HG02943 (cell line): Measurements from ENCODE around the gene CDC7.
"Not testable (repeated sequence)": the region's sequence is repeated elsewhere in the genome, so short reads cannot be mapped to it uniquely, and the experiment has no call there.

ENCODE experiments used
- ATAC-seq: cut with Tn5 transposase; IDR thresholded peaks from one replicate; pipeline ENCODE4 v1.9.1; 2021; ENCODE audit warnings: mild to moderate bottlenecking, low read depth, moderate library complexity; ENCODE audit not compliant: unreplicated experiment

Gene CDC7

DNA sequence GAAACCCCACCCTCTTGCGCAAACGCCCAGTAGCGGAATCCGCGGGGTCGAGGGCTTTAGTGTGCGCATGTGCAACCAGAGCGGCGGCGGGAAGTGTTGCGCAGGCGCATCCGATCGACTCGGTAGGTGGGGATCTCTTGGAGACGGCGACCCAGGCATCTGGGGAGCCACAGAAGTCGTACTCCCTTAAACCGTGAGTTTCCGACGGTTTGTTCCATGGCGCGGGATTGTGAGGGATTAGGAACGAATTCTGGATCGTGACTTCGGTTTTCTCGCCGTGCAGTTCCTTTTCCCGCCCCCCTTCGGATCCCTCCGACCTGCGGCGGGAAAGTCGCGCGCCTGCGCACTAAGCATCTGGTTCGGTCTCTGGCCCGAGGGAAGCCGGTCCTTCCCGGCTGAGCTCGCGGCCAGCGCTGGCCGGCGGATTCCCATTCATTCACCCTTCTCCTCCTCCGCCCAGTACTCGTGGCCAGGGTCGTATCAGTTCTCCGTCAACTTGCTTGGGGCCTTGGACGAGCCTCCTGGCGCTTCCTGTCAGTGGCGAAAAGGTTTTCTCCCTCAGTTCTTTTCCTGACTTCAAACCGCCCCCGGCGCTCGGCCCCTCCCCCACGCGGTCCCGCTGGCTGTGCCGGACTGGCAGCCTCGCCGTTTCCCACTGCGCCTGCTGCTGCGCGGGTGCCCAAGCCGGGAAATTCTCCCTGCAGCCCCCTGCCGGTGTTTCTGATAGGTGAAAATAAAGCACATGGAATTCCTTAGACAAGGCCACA, at the start of gene CDC7:
TSS of gene CDC7 (plus strand) at position 96 of the 767 bp plus-strand sequence. CDS start 866 bp downstream, outside the sequence.
- peak; percentile 75 for ATAC-seq

- no peak for ATAC-seq
Measured at GRCh38 chr1:91454136-91454535, 46.5 kb upstream of the CDC7 start.

- ATAC-seq: no peak
Measured at GRCh38 chr1:91455334-91455733, 45.3 kb upstream of the CDC7 start.

- ATAC-seq: no peak
Measured at GRCh38 chr1:91455896-91456295, 44.8 kb upstream of the CDC7 start.

- ATAC-seq: not testable (repeated sequence)
Measured at GRCh38 chr1:91465350-91465749, 35.3 kb upstream of the CDC7 start.

- ATAC-seq: no peak
Measured at GRCh38 chr1:91476533-91477217, 24.0 kb upstream of the CDC7 start.

GRCh38 chr1:91487469-91487868, 13.2 kb upstream of the CDC7 start:
- ATAC-seq: no peak

DNA sequence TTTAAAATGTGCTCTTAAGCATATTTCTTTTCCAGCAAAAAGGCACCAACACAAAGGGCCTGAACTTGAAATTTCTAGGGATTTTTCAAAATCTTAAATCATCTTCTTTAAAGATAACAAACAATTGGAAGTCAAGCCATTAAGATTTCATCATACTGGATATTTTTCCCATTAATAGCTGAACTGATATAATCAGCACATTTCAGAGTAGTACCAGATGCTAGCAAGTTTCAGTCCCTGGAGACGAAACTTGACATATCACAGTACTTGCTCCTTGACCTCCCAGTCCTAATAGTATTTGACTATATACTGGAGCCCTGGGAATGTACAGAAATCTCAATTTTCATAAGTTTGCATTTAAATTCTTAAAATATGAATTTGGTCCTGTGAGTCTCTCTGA, 10.2 kb upstream of the CDC7 start:
- ATAC-seq: no peak

GRCh38 chr1:91498035-91498434, 2.6 kb upstream of the CDC7 start:
- no peak for ATAC-seq

DNA sequence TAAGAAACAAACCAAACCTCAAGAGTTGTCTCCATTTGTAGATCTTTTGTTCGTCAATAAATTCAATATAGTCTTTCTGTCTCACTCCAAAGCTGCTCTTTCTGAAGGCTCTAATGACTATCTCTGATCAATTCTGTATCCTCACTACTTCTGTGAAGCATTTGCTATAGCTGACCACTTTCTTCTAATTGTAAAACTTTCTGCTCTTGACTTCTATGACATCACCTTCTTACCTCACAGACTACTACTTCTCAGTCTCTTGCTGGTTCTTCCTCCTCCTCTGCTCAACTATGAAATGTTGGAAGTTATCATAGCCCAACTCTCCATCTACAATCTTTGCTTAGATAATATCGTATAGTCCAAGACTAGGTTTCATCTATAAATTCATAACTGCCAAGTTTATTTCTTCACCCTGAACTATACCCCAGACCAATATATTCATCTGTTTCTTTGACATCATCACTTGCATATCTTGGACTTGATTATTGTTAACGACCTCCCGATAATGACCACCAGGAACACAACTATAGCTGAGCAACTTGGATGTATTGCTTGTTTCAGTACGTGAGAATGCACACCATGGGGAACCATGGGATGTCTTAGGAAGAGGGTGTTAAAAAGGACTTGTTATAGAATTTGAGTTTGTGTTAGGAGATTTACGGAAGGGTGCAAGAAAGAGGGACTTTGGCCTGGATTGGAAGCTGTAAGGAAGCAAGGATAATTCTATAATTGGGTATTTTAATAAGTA, 2.0 kb upstream of the CDC7 start:
- no peak for ATAC-seq

GRCh38 chr1:91499346-91499745, 1.3 kb upstream of the CDC7 start:
- no peak for ATAC-seq

DNA sequence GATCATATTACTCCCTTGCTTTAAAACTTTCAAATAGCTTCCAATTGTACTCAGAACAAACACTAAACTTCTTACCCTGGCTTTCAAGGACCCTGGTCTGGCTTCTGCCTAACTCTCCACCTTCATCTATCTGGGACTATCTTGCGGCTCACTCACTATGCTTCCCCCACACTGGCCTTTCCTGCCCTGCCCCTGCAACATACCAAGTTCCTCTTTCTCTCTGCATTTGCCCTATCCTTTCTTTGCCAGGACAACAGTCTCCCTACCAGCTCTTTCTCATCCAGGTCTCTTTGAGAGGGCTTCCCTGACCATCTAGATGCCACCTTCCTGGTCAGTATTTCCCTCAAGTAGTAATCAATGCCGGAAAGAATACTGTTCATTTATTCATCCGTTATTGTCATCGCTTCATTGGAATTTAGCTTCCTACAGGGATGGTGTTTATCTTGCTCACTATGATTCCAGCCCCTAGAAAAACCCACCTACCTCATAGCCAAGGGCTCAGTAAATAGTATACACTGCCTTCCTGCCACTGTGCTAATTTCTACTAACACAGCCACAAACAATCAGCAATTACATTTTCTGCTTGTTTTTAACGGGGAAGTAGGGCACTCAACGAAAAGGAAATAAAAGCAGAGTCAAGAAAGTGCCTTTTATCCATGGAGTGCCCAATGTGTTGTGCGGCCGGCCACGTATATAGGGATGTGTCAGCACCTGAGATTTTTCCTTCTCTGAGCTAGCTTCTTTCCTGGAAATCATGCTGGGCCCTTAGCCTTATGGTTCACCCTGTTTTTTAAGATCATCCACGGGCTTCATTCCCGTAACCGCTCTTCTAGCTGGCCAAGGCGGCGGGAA, 521 bp upstream of the CDC7 start:
- ATAC-seq: peak; percentile 18

DNA sequence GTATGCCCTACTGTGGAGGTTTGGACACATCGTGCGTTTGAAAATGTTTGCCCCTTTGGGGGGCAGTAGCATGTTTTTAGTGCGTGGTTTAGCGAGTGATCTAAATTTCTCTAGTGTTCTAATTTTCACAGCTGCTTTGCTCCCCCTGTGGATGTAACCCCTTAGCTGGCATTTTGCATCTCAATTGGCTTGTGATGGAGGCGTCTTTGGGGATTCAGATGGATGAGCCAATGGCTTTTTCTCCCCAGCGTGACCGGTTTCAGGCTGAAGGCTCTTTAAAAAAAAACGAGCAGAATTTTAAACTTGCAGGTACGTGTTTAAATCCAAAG, 836 bp downstream of the CDC7 start:
- peak; percentile 15 for ATAC-seq

DNA sequence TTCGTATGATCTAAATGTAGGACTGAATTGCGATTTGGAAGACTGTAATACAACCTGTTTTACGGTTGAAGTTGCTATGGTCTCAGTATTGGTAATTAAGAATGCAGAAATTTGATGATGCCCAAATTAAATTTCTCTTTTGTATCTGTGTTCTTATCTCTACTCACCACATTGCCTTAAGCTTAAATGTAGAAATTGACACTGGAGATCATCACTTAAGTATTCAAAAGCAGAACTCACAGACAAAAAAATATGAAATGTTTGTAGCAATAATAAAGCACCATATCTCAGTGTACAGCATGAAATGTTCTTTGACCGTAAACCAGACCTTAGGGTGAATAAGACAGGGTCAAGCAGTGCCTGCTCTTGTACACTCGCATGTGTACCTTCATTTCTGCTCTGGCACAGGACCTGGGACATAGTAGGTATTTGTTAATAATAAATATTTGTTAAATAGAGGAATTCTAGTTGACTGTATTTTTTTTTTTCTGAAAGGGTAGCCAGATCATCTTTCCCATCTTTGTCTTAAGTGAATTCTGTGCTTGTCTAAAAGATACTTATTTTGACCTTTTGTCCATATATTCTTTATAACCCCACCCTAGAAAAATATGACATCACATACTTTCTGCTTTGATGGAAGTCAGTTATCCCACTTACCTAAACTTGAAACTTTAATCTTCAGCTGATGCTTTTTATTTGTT, 1.5 kb downstream of the CDC7 start:
- ATAC-seq: no peak

- ATAC-seq: no peak
Measured at GRCh38 chr1:91502672-91503184, 2.1 kb downstream of the CDC7 start.

- no peak for ATAC-seq
Measured at GRCh38 chr1:91503332-91503900, 2.8 kb downstream of the CDC7 start.

GRCh38 chr1:91503975-91504530, 3.4 kb downstream of the CDC7 start:
- ATAC-seq: no peak

DNA sequence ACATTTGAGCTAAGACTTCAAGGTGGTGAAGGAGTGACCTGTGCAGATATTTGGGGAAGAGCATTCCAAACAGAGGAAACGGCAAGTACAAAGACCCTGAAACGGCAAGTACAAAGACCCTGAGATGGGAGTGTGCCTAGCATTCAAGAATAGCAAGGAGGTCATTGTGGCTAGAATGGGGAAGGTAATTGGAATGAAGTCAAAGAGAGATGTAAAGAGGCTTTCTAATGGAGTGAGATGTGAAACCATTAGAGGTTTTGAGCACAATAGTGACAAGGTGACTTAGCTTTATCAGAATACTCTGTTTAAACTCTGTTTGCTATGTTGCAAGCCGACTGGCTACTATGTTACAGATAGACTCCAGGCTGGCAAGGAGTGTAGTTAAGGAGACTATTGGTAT, 4.4 kb downstream of the CDC7 start:
- ATAC-seq: no peak

- no peak for ATAC-seq
Measured at GRCh38 chr1:91506071-91506470, 5.4 kb downstream of the CDC7 start.
